HCT116 (cell line): ENCODE measurements around the gene ANKRD13C. TPM values are rescaled to one million over a fixed set of nuclear protein-coding genes. Genes with fewer than 3 reads are reported as not detected.

ENCODE experiments used
- ATAC-seq: fragments of 200-7000 bp; cut with Tn5 transposase; 2 replicates; pipeline ENCODE4 v1.9.1; 2020; ENCODE audit warnings: mild to moderate bottlenecking, moderate library complexity
- BruUV-seq: library from RNA; stranded (reverse); fragments of 400-500 nt; replicated peaks from 2 replicates; lab custom pipeline; 2021; lab: Mats Ljungman, UMichigan
- CTCF ChIA-PET: fragments of 300-600 bp; sonication (Branson Sonifier 250); formaldehyde crosslinking; loops from one replicate; lab custom pipeline; 2021; ENCODE audit warnings: antibody characterized with exemption; lab: Charles Lee
- POLR2A ChIA-PET: fragments of 300-600, 350-600 bp; sonication (Branson Sonifier 250); formaldehyde crosslinking; loops from one replicate; lab custom pipeline; 2021; ENCODE audit warnings: antibody characterized with exemption; lab: Charles Lee
- RAD21 ChIA-PET, 2 experiments: fragments of 300-600 bp; sonication (Branson Sonifier 250); formaldehyde crosslinking; loops; one replicate each; lab custom pipeline; 2023; ENCODE audit warnings: low total read pairs in 2 of 2; ENCODE audit not compliant: uncharacterized antibody in 2 of 2, unreplicated experiment in 2 of 2, low non-redundant PET in 1 of 2; lab: Charles Lee
- DNase-seq: peaks from one replicate; pipeline ENCODE4 v3.0.0-alpha.2; 2010; ENCODE audit warnings: low read depth, low spot score
- H2AFZ ChIP-seq: fragments of 200-600 bp; shearing (Covaris generic), sonication (generic); 2 replicates; pipeline ENCODE4 v1.6.1; 2017; ENCODE audit warnings: low read depth, mixed run types, mixed read lengths, antibody characterized with exemption, low read length; ENCODE audit not compliant: poor library complexity, severe bottlenecking
- H3K27ac ChIP-seq: 2 replicates; pipeline ENCODE4 v1.5.1; 2012; ENCODE audit warnings: low read depth, low read length
- H3K27me3 ChIP-seq: fragments of 200-600 bp; sonication (generic); 2 replicates; pipeline ENCODE4 v1.6.1; 2016; ENCODE audit warnings: mixed run types, low read length, mixed read lengths; ENCODE audit not compliant: insufficient read depth
- H3K36me3 ChIP-seq, 2 experiments: fragments of 200-500 bp in 1 of 2; fragments of 200-600 bp in 1 of 2; sonication (Bioruptor generic) in 1 of 2; sonication (generic) in 1 of 2; 2 replicates each; pipeline versions ENCODE4 v1.5.1 to v1.6.1; 2014 to 2016; ENCODE audit warnings: low read length in 2 of 2, inconsistent platforms in 1 of 2, mixed read lengths in 1 of 2, mixed run types in 1 of 2; ENCODE audit not compliant: insufficient read depth in 2 of 2, control insufficient read depth in 1 of 2
- H3K4me1 ChIP-seq, 2 experiments: fragments of 200-600 bp in 1 of 2; sonication (generic) in 1 of 2; 2 replicates each; pipeline versions ENCODE4 v1.5.1 to v1.6.1; 2012 to 2017; ENCODE audit warnings: low read length in 2 of 2, inconsistent platforms in 1 of 2, mild to moderate bottlenecking in 1 of 2, mixed read lengths in 1 of 2, mixed run types in 1 of 2, moderate library complexity in 1 of 2; ENCODE audit not compliant: insufficient read depth in 2 of 2, control insufficient read depth in 1 of 2
- H3K4me2 ChIP-seq: fragments of 200-600 bp; sonication (generic); 2 replicates; pipeline ENCODE4 v1.6.1; 2017; ENCODE audit warnings: mixed run types, low read length, mixed read lengths
- H3K4me3 ChIP-seq, 2 experiments: fragments of 200-600 bp in 1 of 2; sonication (generic) in 1 of 2; replicated peaks in 1 of 2; 2 replicates each; pipeline ENCODE4 v1.5.1; 2011 to 2016; ENCODE audit warnings: low read length in 2 of 2, control low read depth in 1 of 2, low read depth in 1 of 2, mild to moderate bottlenecking in 1 of 2, mixed read lengths in 1 of 2, mixed run types in 1 of 2
- H3K79me2 ChIP-seq: fragments of 200-600 bp; sonication (generic); 2 replicates; pipeline ENCODE4 v1.6.1; 2017; ENCODE audit warnings: mild to moderate bottlenecking, mixed run types, low read length, moderate library complexity, mixed read lengths; ENCODE audit not compliant: insufficient read depth
- H3K9ac ChIP-seq: fragments of 200-600 bp; sonication (generic); 2 replicates; pipeline ENCODE4 v1.6.1; 2016; ENCODE audit warnings: low read length, mixed read lengths
- H3K9me2 ChIP-seq: fragments of 200-600 bp; sonication (generic), shearing (Covaris generic); 2 replicates; pipeline ENCODE4 v1.6.1; 2017; ENCODE audit warnings: mixed run types, mild to moderate bottlenecking, moderate library complexity; ENCODE audit not compliant: insufficient read depth
- H3K9me3 ChIP-seq, 2 experiments: fragments of 200-500 bp in 1 of 2; fragments of 200-600 bp in 1 of 2; sonication (Bioruptor generic) in 1 of 2; sonication (generic) in 1 of 2; 2 replicates each; pipeline ENCODE4 v1.6.1; 2014 to 2017; ENCODE audit warnings: low read length in 2 of 2, mixed read lengths in 2 of 2, inconsistent platforms in 1 of 2, low read depth in 1 of 2, mild to moderate bottlenecking in 1 of 2, mixed run types in 1 of 2, moderate library complexity in 1 of 2; ENCODE audit not compliant: control insufficient read depth in 1 of 2, insufficient read depth in 1 of 2
- H4K20me1 ChIP-seq: fragments of 200-600 bp; sonication (generic), shearing (Covaris generic); 2 replicates; pipeline ENCODE4 v1.6.1; 2017; ENCODE audit warnings: mixed run types, mild to moderate bottlenecking, moderate library complexity; ENCODE audit not compliant: insufficient read depth
- CEBPB ChIP-seq: IDR thresholded peaks from 2 replicates; pipeline ENCODE4 v1.6.1; 2012; ENCODE audit warnings: low read depth
- EGR1 ChIP-seq: IDR thresholded peaks from 2 replicates; pipeline ENCODE4 v1.6.1; 2012; ENCODE audit warnings: low read depth
- FOSL1 ChIP-seq: IDR thresholded peaks from 2 replicates; pipeline ENCODE4 v1.6.1; 2012; ENCODE audit warnings: low read depth
- POLR2A ChIP-seq: IDR thresholded peaks from 2 replicates; pipeline ENCODE4 v1.7.0; 2011; ENCODE audit warnings: borderline replicate concordance; ENCODE audit not compliant: insufficient read depth, insufficient read length; ENCODE audit errors: extremely low read depth
- RAD21 ChIP-seq: IDR thresholded peaks from 2 replicates; pipeline ENCODE4 v1.6.1; 2012; ENCODE audit warnings: low read depth, mild to moderate bottlenecking
- REST ChIP-seq: IDR thresholded peaks from 2 replicates; pipeline ENCODE4 v1.6.1; 2012; ENCODE audit warnings: low read depth
- SP1 ChIP-seq: IDR thresholded peaks from 2 replicates; pipeline ENCODE4 v1.6.1; 2012; ENCODE audit warnings: low read depth
- ZNF274 ChIP-seq: fragments of 200-500 bp; sonication (Bioruptor generic); IDR thresholded peaks from 2 replicates; pipeline ENCODE4 v1.6.1; 2014; ENCODE audit warnings: mild to moderate bottlenecking, low read depth, low read length, inconsistent platforms
- intact Hi-C: fragments of 100-400 bp; cut with micrococcal nuclease; formaldehyde crosslinking; loops from 2 replicates; pipeline ENCODE4 v1.10.0; 2022
- total RNA-seq: library from RNA; stranded (reverse); gene quantifications from one replicate; pipeline ENCODE4 v1.2.1, GENCODE V29; 2021; ENCODE audit not compliant: unreplicated experiment
- TF ChIP-seq, protein P1 (sequence below): IDR thresholded peaks from 2 replicates; pipeline ENCODE4 v1.6.1; 2011; ENCODE audit warnings: mild to moderate bottlenecking, low read length, moderate library complexity; ENCODE audit not compliant: insufficient replicate concordance; ENCODE audit errors: extremely low read depth

ANKRD13C gene
- total RNA-seq, 1 experiment from 2014 or later: 21.1 TPM

GRCh38 chr1:70382682-70383081, 28.2 kb upstream of the ANKRD13C start:
- DNase-seq (no peak), ATAC-seq (no peak)
- H3K79me2 ChIP-seq: no peaks in the 10 kb centered on the region
- H3K9me3 ChIP-seq: no peaks in the 10 kb centered on the region
- ChIA-PET POLR2A (interaction anchor here (1.9 kb wide), 1 partner anchor 28 kb away, joined by 7 read pairs; the partner anchor contains the start of gene CTH), CTCF (no interaction called here), RAD21 (no interaction called here)
- H3K9me2 ChIP-seq: no peaks in the 10 kb centered on the region
- no peak overlapping the region for H3K9ac ChIP-seq
- no peaks in the 10 kb centered on the region for H3K4me1 ChIP-seq
- H3K4me2 ChIP-seq: no peak overlapping the region
- H4K20me1 ChIP-seq: no peaks in the 10 kb centered on the region
- H3K27me3 ChIP-seq: no peaks in the 10 kb centered on the region
- no peaks in the 10 kb centered on the region for H3K36me3 ChIP-seq
- TF ChIP-seq FOSL1 (no peak), EGR1 (no peak), POLR2A (no peak), CEBPB (no peak), REST (no peak), RAD21 (no peak), ZNF274 (no peak), SP1 (no peak)
- TF ChIP-seq, protein P1, sequence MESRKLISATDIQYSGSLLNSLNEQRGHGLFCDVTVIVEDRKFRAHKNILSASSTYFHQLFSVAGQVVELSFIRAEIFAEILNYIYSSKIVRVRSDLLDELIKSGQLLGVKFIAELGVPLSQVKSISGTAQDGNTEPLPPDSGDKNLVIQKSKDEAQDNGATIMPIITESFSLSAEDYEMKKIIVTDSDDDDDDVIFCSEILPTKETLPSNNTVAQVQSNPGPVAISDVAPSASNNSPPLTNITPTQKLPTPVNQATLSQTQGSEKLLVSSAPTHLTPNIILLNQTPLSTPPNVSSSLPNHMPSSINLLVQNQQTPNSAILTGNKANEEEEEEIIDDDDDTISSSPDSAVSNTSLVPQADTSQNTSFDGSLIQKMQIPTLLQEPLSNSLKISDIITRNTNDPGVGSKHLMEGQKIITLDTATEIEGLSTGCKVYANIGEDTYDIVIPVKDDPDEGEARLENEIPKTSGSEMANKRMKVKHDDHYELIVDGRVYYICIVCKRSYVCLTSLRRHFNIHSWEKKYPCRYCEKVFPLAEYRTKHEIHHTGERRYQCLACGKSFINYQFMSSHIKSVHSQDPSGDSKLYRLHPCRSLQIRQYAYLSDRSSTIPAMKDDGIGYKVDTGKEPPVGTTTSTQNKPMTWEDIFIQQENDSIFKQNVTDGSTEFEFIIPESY: no peak
- no peak overlapping the region for H3K27ac ChIP-seq
- intact Hi-C loops: no loop called here
- H2AFZ ChIP-seq: no peak overlapping the region
- no TSS peak for BruUV-seq
- no peak overlapping the region for H3K4me3 ChIP-seq
